ENCODE data around the gene NOTO.
A peak's percentile ranks its signal among the peaks of the same experiment; 100 is the strongest.

DNA sequence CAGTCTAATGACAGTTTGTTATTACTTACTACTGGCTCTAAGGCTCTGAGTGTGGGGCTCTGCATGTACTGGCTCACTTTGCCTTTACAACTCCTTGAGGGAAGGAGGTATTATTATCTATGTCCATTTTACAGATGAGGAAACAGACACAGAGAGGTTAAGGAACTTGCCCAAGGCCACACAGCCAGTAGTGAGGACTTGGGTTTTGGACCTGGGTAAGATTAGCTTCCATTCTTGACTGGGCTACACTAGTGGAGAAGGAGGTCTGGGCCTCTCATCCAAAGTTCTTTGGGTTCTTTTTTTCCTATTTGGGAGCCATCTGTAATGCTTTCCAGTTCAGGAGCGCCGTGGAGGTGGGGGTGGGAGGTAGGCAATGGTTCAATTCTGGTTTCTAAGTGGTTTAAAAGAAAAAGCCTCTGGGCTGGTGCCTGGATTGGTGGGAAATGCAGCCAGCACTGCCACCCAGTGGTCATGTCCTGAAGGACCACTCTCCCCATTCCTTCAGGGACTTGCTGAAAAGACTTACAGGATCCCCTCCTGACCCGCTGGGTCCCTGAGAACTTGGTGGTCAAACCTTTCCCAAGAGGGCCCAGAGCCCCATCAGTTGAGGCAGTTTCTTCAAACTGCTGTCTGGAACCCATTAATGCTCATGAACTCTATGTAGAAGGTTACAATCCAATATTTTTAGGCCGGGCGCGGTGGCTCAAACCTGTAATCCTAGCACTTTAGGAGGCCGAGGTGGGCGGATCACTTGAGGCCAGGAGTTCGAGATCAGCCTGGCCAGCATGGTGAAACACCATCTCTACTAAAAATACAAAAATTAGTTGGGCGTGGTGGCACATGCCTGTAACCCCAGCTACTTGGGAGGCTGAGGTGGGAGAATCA, 38.6 kb upstream of the NOTO start:
- TF ChIP-seq, protein P1, sequence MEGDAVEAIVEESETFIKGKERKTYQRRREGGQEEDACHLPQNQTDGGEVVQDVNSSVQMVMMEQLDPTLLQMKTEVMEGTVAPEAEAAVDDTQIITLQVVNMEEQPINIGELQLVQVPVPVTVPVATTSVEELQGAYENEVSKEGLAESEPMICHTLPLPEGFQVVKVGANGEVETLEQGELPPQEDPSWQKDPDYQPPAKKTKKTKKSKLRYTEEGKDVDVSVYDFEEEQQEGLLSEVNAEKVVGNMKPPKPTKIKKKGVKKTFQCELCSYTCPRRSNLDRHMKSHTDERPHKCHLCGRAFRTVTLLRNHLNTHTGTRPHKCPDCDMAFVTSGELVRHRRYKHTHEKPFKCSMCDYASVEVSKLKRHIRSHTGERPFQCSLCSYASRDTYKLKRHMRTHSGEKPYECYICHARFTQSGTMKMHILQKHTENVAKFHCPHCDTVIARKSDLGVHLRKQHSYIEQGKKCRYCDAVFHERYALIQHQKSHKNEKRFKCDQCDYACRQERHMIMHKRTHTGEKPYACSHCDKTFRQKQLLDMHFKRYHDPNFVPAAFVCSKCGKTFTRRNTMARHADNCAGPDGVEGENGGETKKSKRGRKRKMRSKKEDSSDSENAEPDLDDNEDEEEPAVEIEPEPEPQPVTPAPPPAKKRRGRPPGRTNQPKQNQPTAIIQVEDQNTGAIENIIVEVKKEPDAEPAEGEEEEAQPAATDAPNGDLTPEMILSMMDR (IDR thresholded peaks at IDR 0.05): peak; percentile 69 to 90 (median 80)
- no peak for TF ChIP-seq POLR2A (IDR thresholded peaks at IDR 0.05)
